AG09319 (cell line): ENCODE data around the gene CCAR1.
"Not testable (repeated sequence)": the region's sequence is repeated elsewhere in the genome, so short reads cannot be mapped to it uniquely, and the experiment has no call there.

Experiments used
- DNase-seq: peaks from one replicate; pipeline ENCODE4 v3.0.0-alpha.2; 2010; ENCODE audit warnings: low read depth; ENCODE audit errors: extremely low read depth
- TF ChIP-seq, protein P1 (sequence below): IDR thresholded peaks from 2 replicates; pipeline ENCODE4 v1.5.1; 2011; ENCODE audit warnings: low read depth, mild to moderate bottlenecking, inconsistent platforms, low read length, moderate library complexity

CCAR1 gene

DNA sequence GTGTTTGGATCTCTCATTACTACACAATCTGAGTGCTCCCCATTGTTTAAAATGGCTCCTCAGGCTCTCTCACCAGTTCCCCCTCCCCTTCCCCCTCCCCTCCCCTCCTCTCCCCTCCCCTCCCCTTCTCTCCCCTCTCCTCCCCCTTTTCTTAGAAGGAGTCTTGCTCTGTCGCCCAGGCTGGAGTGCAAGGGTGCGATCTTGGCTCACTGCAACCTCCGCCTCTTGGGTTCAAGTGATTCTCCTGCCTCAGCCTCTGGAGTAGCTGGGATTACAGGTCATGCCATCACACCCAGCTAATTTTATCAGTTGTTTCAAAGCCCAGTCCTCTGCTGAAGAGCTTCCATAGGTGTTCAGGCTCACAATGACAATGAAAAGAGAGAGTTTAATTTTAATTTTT lies 3.6 kb upstream of the CCAR1 start:
- TF ChIP-seq, protein P1, sequence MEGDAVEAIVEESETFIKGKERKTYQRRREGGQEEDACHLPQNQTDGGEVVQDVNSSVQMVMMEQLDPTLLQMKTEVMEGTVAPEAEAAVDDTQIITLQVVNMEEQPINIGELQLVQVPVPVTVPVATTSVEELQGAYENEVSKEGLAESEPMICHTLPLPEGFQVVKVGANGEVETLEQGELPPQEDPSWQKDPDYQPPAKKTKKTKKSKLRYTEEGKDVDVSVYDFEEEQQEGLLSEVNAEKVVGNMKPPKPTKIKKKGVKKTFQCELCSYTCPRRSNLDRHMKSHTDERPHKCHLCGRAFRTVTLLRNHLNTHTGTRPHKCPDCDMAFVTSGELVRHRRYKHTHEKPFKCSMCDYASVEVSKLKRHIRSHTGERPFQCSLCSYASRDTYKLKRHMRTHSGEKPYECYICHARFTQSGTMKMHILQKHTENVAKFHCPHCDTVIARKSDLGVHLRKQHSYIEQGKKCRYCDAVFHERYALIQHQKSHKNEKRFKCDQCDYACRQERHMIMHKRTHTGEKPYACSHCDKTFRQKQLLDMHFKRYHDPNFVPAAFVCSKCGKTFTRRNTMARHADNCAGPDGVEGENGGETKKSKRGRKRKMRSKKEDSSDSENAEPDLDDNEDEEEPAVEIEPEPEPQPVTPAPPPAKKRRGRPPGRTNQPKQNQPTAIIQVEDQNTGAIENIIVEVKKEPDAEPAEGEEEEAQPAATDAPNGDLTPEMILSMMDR, result no peak
- no peak for DNase-seq

DNA sequence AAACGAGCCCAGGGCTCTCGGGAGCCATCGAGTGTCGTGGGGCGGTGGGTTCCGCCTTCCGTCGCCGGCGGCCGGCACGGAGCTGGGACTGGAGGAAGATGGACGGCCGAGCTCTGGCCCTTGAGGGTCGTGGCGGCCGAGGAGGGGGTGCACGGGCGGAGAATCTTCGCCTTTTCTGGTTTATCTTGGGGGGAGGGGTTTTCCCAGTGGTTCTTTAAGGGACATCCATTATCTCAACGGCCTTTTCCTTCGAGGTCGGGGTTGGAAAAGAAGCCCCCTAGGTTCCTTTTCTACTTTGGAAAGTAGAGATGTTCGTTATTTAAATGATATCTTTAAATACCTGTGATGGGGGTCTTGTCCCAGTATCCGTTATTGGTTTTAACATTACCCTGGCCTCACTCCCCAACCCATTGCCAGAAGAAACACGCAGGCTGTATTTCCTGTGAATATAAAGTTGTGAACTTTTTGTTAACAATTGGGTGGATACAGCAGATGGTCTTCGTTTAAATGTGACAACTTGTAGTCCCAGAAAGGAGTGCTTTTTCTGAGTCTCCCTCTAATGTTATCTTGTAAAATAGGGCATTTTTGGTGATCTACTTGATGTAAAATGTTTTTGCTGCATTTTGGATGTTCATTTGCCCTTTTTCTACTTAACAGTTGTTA lies 765 bp downstream of the CCAR1 start:
- TF ChIP-seq, protein P1, result no peak
- DNase-seq, result no peak

DNA sequence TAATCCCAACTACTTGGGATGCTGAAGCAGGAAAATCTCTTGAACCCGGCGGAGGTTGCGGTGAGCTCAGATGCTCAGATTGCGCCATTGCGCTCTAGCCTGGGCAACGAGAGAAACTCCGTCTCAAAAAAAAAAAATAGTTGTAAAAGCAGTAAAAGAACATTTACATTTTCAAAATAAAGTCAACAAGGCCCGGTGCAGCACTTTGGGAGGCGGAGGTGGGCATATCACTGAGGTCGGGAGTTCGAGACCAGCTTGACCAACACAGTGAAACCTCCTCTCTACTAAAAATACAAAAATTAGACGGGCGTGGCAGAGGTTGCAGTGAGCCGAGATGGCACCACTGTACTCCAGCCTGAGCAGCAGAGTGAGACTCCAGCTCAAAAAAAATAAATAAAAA lies 4.0 kb downstream of the CCAR1 start:
- TF ChIP-seq, protein P1, result no peak
- DNase-seq, result no peak

DNA sequence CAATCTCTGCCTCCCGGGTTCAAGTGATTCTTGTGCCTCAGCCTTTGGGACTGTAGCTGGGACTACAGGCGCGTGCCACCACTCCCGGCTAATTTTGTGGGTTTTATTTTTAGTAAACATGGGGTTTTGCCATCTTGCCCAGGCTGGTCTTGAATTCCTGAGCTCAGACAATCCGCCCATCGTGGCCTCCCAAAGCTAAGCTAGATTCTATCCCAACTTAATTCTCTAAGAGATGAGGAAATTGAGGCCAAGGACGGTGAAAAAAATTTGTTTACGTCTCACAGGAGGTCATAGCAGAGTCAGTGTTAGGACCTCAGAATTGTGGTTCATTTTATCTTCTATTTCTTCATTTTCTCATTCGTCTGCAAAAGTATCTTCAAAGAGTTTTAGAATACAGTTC lies 6.1 kb downstream of the CCAR1 start:
- no peak for DNase-seq
- TF ChIP-seq, protein P1, result no peak

DNA sequence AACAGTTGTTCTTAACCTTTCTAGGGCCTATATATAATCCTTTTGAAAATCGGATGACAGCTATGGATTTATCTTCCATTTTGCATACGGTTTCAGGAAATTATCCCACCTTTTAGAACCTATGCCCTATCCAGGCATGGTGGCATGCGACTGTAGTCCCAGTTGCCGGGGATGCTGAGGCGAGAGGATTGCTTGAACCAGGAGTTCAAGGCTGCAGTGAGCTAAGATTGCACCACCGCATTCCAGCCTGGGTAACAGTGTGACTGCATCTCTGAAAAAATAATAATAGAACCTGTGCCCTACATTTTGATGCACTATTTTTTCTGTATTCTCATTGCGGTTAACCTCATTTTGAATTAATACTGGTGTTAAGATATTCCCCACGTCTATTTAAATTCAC lies 11.6 kb downstream of the CCAR1 start:
- no peak for DNase-seq
- TF ChIP-seq, protein P1, result no peak

DNA sequence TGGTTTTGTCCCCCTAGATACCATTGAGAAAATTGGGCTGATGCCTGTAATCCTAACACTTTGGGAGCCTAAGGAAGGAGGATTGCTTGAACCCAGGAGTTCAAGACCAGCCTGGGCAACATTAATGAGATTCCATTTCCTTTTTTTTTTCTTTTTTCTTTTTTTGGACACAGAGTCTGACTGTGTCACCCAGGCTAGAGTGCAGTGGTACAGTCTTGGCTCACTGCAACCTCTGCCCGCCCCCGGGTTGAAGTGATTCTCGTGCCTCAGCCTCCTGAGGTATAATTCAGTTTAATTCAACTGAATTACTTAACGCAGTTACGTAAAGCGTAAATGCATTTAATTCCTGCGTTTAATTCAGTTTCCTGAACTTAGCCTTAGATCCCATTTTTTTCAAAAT lies 13.3 kb downstream of the CCAR1 start:
- TF ChIP-seq, protein P1, result no peak

DNA sequence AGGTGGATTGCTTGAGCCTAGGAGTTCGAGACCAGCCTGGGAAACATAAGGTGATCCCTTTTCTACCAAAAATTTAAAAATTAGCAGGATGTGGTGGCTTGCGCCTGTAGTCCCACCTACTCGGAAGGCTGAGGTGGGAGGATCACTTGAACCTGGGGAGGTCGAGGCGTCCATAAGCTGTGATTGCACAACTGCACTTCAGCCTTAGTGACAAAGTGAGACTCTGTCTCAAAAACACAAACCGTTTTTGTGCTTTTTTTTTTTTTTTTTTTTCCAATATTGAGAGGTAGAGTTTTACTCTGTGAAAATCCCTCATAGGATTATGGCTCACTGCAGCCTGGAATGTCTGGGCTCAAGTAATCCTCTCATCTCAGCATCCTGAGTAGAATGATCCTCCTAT lies 14.1 kb downstream of the CCAR1 start:
- DNase-seq, result no peak
- TF ChIP-seq, protein P1, result no peak

More for the DNA sequence above, 13.3 kb downstream of the CCAR1 start:
- DNase-seq, result no peak

DNA sequence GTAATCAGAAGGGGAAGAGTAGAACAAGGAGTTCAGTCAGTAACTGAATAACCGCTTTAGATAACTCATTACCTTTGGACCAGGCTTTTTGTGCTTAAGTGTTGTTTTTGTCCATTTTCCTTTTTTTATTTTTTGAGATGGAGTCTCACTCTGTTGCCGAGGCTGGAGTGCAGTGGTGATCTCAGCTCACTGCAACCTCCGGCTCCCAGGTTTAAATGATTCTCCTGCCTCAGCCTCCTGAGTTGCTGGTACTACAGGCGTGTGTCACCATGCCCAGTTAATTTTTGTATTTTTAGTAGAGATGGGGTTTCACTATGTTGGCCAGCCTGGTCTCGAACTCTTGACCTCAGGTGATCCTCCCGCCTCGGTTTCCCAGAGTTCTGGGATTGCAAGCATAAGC lies 14.7 kb downstream of the CCAR1 start:
- not testable (repeated sequence) for DNase-seq

DNA sequence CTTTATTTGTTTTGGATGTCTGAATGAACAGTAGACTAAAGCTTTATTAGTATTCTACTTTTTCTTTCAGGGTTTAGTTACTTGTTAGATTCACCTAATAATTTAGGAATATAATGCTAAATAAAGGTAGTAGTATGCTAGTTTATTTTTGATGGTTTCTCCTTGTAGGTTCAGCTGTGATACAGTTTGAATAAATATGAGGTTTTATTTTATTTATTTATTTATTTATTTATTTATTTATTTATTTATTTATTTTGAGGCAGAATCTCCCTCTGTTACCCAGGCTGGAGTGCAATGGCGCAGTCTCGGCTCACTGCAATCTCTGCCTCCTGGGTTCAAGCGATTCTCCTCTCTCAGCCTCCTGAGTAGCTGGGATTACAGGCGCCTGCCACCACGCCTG lies 19.6 kb downstream of the CCAR1 start:
- DNase-seq, result not testable (repeated sequence)
